ENCODE measurements around the gene TGOLN2. TPM values are rescaled to one million over a fixed set of nuclear protein-coding genes. Genes with fewer than 3 reads are reported as not detected.

The TGOLN2 gene
- total and polyA plus RNA-seq, 2 of the 13 experiments (the other 11 are each of a cell fraction or from before 2014, with no cell fraction given), result 99.6 to 155 TPM

DNA sequence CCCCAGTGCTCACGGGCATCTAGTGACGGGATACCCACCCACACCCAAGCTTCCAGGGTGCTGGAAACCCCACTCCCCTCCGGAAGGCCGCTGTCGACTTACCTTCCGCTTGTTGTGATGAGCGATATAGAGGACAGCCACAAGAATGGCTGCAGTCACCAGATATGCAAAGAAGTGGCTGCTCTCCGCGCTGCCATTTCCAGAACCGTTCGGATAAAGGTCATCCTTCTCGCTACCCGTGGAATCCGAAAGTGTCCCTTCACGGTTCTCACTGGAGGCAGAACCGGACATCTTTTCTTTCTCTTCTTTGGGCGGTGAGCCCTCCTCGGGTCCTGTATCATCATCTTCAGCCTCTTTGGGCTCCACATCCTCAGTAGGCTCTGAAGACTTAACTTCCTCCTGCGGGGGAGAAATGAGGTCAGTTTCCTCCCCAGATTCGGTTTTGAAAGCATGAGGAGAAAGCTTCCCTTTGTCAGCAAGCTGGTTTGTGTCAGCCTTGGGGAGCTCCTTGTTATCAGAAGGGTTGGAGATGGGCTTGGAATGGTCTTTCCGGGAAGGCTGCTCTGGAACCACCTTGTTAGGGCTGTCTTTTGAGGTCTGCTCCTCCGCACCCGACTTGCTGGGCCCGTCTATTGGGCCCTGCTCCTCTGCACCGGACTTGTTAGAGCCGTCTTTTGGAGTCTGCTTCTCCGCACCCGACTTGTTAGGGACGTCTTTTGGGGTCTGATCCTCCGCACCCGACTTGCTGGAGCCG, 1.2 kb downstream of the TGOLN2 start (continued):
- no peak for TF ChIP-seq HNF1B (CRISPR knock-in tag; IDR thresholded peaks at IDR 0.05)
- TF ChIP-seq ZSCAN31 (CRISPR knock-in tag; IDR thresholded peaks at IDR 0.05; ENCODE audit: low read depth), result peak; percentile 41; the same call in 1 of the 2 replicates
- TF ChIP-seq ZNF772 (CRISPR knock-in tag; IDR thresholded peaks at IDR 0.05), result no peak
- TF ChIP-seq, protein P1, sequence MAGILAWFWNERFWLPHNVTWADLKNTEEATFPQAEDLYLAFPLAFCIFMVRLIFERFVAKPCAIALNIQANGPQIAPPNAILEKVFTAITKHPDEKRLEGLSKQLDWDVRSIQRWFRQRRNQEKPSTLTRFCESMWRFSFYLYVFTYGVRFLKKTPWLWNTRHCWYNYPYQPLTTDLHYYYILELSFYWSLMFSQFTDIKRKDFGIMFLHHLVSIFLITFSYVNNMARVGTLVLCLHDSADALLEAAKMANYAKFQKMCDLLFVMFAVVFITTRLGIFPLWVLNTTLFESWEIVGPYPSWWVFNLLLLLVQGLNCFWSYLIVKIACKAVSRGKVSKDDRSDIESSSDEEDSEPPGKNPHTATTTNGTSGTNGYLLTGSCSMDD (CRISPR knock-in tag; IDR thresholded peaks at IDR 0.05), result no peak
- no peak for TF ChIP-seq MBNL3 (CRISPR knock-in tag; conservative IDR thresholded peaks at IDR 0.05)
- TF ChIP-seq AKAP8 (CRISPR knock-in tag; IDR thresholded peaks at IDR 0.05), result no peak
- TF ChIP-seq ZBTB21 (CRISPR knock-in tag; IDR thresholded peaks at IDR 0.05), result no peak
- TF ChIP-seq HNRNPK (IDR thresholded peaks at IDR 0.05; ENCODE audit: low read depth, low read length, poor library complexity, severe bottlenecking), result no peak
- TF ChIP-seq CREB1 (IDR thresholded peaks at IDR 0.05), result no peak
- TF ChIP-seq CREB1 (CRISPR knock-in tag; IDR thresholded peaks at IDR 0.05), result no peak
- TF ChIP-seq, protein P2, sequence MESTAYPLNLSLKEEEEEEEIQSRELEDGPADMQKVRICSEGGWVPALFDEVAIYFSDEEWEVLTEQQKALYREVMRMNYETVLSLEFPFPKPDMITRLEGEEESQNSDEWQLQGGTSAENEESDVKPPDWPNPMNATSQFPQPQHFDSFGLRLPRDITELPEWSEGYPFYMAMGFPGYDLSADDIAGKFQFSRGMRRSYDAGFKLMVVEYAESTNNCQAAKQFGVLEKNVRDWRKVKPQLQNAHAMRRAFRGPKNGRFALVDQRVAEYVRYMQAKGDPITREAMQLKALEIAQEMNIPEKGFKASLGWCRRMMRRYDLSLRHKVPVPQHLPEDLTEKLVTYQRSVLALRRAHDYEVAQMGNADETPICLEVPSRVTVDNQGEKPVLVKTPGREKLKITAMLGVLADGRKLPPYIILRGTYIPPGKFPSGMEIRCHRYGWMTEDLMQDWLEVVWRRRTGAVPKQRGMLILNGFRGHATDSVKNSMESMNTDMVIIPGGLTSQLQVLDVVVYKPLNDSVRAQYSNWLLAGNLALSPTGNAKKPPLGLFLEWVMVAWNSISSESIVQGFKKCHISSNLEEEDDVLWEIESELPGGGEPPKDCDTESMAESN (CRISPR knock-in tag; conservative IDR thresholded peaks at IDR 0.05), result peak; percentile 70; the same call in 1 of the 2 replicates
- no peak for TF ChIP-seq ZNF264 (CRISPR knock-in tag; IDR thresholded peaks at IDR 0.05)
- TF ChIP-seq KAT2B (IDR thresholded peaks at IDR 0.05; ENCODE audit: borderline replicate concordance, low read depth, low read length), result no peak
- TF ChIP-seq CC2D1A (CRISPR knock-in tag; IDR thresholded peaks at IDR 0.05), result no peak
- TF ChIP-seq, protein P3, sequence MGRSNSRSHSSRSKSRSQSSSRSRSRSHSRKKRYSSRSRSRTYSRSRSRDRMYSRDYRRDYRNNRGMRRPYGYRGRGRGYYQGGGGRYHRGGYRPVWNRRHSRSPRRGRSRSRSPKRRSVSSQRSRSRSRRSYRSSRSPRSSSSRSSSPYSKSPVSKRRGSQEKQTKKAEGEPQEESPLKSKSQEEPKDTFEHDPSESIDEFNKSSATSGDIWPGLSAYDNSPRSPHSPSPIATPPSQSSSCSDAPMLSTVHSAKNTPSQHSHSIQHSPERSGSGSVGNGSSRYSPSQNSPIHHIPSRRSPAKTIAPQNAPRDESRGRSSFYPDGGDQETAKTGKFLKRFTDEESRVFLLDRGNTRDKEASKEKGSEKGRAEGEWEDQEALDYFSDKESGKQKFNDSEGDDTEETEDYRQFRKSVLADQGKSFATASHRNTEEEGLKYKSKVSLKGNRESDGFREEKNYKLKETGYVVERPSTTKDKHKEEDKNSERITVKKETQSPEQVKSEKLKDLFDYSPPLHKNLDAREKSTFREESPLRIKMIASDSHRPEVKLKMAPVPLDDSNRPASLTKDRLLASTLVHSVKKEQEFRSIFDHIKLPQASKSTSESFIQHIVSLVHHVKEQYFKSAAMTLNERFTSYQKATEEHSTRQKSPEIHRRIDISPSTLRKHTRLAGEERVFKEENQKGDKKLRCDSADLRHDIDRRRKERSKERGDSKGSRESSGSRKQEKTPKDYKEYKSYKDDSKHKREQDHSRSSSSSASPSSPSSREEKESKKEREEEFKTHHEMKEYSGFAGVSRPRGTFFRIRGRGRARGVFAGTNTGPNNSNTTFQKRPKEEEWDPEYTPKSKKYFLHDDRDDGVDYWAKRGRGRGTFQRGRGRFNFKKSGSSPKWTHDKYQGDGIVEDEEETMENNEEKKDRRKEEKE (IDR thresholded peaks at IDR 0.05), result no peak
- peak in 1 of 2 experiments; percentile 26; a peak in 1 of 4 replicates for TF ChIP-seq POLR2A (IDR thresholded peaks at IDR 0.05; ENCODE audit: insufficient read depth in 1 of 2, low read depth in 2 of 2, low read length in 2 of 2)
- TF ChIP-seq SKI (IDR thresholded peaks at IDR 0.05; ENCODE audit: partially characterized antibody), result no peak
- no peak for TF ChIP-seq NKX3-1 (CRISPR knock-in tag; IDR thresholded peaks at IDR 0.05)
- peak; percentile 12; the same call in 1 of the 2 replicates for TF ChIP-seq ZNF574 (CRISPR knock-in tag; IDR thresholded peaks at IDR 0.05)
- TF ChIP-seq ZNF441 (CRISPR knock-in tag; IDR thresholded peaks at IDR 0.05; ENCODE audit: borderline replicate concordance), result no peak

All from HepG2 (cell line).